K562 (cell line): Measurements from ENCODE around the gene LAT. TPM values are rescaled to one million over a fixed set of nuclear protein-coding genes. Genes with fewer than 3 reads are reported as not detected.

ENCODE experiments used
- GABPB1 ChIP-seq: sonication (generic); formaldehyde crosslinking; IDR thresholded peaks from 2 replicates; pipeline ENCODE4 v1.8.0; 2022; ENCODE audit warnings: mild to moderate bottlenecking, missing genetic modification reagents
- HDAC1 ChIP-seq, 2 experiments: fragments of 450-650 bp; IDR thresholded peaks; 2 replicates each; pipeline ENCODE4 v1.6.1; 2016 to 2017; ENCODE audit warnings: inconsistent platforms in 1 of 2, mild to moderate bottlenecking in 1 of 2, moderate library complexity in 1 of 2
- LARP7 ChIP-seq: fragments of 450-650 bp; IDR thresholded peaks from 2 replicates; pipeline ENCODE4 v1.6.1; 2016
- NRF1 ChIP-seq, 2 experiments: fragments of 450-650 bp; IDR thresholded peaks in 1 of 2; conservative IDR thresholded peaks in 1 of 2; 2 replicates each; pipeline ENCODE4 v1.6.1; 2014; ENCODE audit warnings: mild to moderate bottlenecking in 2 of 2
- POLR2H ChIP-seq: IDR thresholded peaks from 2 replicates; pipeline ENCODE4 v1.6.1; 2016; ENCODE audit warnings: missing genetic modification characterization, low read depth, mild to moderate bottlenecking, control low read depth, missing compliant biosample characterization, moderate library complexity
- RAD21 ChIP-seq, 2 experiments: fragments of 250-450 bp in 1 of 2; fragments of 450-650 bp in 1 of 2; sonication (Bioruptor Pico) in 1 of 2; formaldehyde crosslinking in 1 of 2; IDR thresholded peaks in 1 of 2; conservative IDR thresholded peaks in 1 of 2; 2 replicates each; pipeline versions ENCODE4 v1.4.0 to v1.8.0; 2020 to 2022; ENCODE audit warnings: mild to moderate bottlenecking in 2 of 2, moderate library complexity in 1 of 2
- RBM25 ChIP-seq: fragments of 200-400 bp; formaldehyde crosslinking; IDR thresholded peaks from 2 replicates; pipeline ENCODE4 v1.6.1; 2018; ENCODE audit warnings: low read length, low read depth, moderate library complexity; ENCODE audit not compliant: severe bottlenecking
- RBM39 ChIP-seq: fragments of 200-400 bp; formaldehyde crosslinking; optimal IDR thresholded peaks from 2 replicates; pipeline ENCODE3; 2018; ENCODE audit warnings: low read depth, low read length
- ZNF274 ChIP-seq: IDR thresholded peaks from 2 replicates; pipeline ENCODE4 v1.6.1; 2011; ENCODE audit warnings: low read depth, mild to moderate bottlenecking, low read length, moderate library complexity, borderline replicate concordance
- polyA plus RNA-seq, 8 experiments: library from polyadenylated mRNA; depleted of rRNA in 4 of 8; stranded (reverse) in 5 of 8; unstranded in 3 of 8; fragments of >200 nt; fragmentation: Nextera tagmentation in 2 of 8; fragmentation: Illumina TruSeq in 1 of 8; extraction: Ambion mirVana in 2 of 8; extraction: Trizol in 1 of 8; gene quantifications; 2 replicates each; pipeline versions ENCODE4 v1.2.1 to v1.2.3, GENCODE V29; 2011 to 2014; ENCODE audit warnings: inconsistent platforms in 1 of 8, missing spikeins in 1 of 8
- total RNA-seq, 7 experiments: library from RNA; depleted of rRNA in 6 of 7; stranded (reverse); fragments of >200 nt in 6 of 7; fragmentation: Illumina TruSeq in 2 of 7; extraction: Trizol in 2 of 7; gene quantifications; 2 replicates each; pipeline versions ENCODE4 v1.2.1 to v1.2.3, GENCODE V29; 2011 to 2021; ENCODE audit warnings: low replicate concordance in 1 of 7
- TF ChIP-seq, protein P1 (sequence below), 3 experiments: IDR thresholded peaks in 2 of 3; conservative IDR thresholded peaks in 1 of 3; 2 replicates each; pipeline ENCODE4 v1.5.1; 2011 to 2012; ENCODE audit warnings: low read length in 3 of 3, mild to moderate bottlenecking in 3 of 3, control low read depth in 2 of 3, improper control_type of control experiment in 1 of 3, inconsistent platforms in 1 of 3, low read depth in 1 of 3, mixed read lengths in 1 of 3, moderate library complexity in 1 of 3; ENCODE audit not compliant: insufficient read depth in 2 of 3
- TF ChIP-seq, protein P2 (sequence below), 2 experiments: fragments of 450-650 bp; IDR thresholded peaks; 2 replicates each; pipeline ENCODE4 v1.6.1; 2016; ENCODE audit warnings: mild to moderate bottlenecking in 2 of 2, borderline replicate concordance in 1 of 2, low read depth in 1 of 2, moderate library complexity in 1 of 2
- TF ChIP-seq, protein P3 (sequence below): fragments of 450-650 bp; IDR thresholded peaks from 2 replicates; pipeline ENCODE4 v1.7.1; 2018; ENCODE audit warnings: mild to moderate bottlenecking, low read depth; ENCODE audit not compliant: partially characterized antibody

Gene LAT
- total and polyA plus RNA-seq, 9 of the 15 experiments (the other 6 are each of a cell fraction or from before 2014, with no cell fraction given), result 0.40 to 4.2 (median 1.3) TPM

DNA sequence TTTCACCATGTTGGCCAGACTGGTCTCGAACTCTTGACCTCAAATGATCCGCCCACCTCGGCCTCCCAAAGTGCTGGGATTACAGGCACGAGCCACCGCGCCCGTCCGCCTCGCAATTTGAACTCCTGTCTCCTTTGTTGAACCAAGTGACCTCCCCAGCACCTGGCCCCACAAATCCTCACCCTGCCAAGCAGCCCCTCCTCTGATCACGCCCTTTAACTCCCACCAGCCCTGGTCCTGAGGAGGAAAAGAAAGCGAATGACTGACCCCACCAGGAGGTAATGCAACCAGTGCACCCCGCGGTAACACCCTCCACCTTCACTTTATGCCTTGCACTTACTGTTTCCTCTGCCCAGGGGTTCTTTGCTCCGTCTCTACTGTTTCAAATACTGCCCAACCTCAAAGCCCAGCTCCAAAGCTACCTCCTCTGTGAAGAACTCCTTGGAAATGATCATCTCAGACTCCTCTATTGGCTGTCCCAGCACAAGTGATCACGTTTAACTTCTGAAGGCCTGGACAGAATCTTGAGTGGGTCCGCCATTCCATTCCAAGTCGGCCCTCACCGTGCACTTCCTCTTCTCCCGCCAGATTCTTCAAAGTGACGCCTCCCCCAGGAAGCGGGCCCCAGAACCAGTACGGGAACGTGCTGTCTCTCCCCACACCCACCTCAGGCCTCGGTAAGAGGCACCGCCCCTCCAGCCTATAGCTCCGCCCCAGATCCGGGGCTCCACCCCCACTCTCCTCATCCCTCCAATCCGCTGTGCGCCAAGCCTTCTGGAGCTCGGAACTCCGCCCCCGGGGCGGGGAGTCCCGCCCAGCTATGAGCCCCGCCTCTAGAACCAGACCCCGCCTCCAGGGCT, 48.7 kb upstream of the LAT start (continued):
- TF ChIP-seq, protein P1, sequence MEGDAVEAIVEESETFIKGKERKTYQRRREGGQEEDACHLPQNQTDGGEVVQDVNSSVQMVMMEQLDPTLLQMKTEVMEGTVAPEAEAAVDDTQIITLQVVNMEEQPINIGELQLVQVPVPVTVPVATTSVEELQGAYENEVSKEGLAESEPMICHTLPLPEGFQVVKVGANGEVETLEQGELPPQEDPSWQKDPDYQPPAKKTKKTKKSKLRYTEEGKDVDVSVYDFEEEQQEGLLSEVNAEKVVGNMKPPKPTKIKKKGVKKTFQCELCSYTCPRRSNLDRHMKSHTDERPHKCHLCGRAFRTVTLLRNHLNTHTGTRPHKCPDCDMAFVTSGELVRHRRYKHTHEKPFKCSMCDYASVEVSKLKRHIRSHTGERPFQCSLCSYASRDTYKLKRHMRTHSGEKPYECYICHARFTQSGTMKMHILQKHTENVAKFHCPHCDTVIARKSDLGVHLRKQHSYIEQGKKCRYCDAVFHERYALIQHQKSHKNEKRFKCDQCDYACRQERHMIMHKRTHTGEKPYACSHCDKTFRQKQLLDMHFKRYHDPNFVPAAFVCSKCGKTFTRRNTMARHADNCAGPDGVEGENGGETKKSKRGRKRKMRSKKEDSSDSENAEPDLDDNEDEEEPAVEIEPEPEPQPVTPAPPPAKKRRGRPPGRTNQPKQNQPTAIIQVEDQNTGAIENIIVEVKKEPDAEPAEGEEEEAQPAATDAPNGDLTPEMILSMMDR (IDR thresholded peaks at IDR 0.05 in 2 of 3, conservative IDR thresholded peaks at IDR 0.05 in 1 of 3; ENCODE audit: insufficient read depth in 2 of 3, low read depth in 1 of 3, low read length in 3 of 3), result peak in 1 of 3 experiments; percentile 5; a peak in 1 of 6 replicates
- TF ChIP-seq LARP7 (0 out of 2 replicates have a peak, but pooled peaks have one; percentile 28), POLR2H (tag) (peak; percentile 50; the same call in 1 of the 2 replicates), RBM25 (no peak), RBM39 (no peak), HDAC1 (IDR thresholded peaks at IDR 0.05) (peak in 1 of 2 experiments; percentile 70; a peak in 2 of 4 replicates), ZNF274 (no peak), GABPB1 (CRISPR knock-in tag) (peak; percentile 40; the same call in 1 of the 2 replicates), RAD21 (CRISPR knock-in tag; conservative IDR thresholded peaks at IDR 0.05 in 1 of 2, IDR thresholded peaks at IDR 0.05 in 1 of 2) (peak in 1 of 2 experiments; percentile 28; a peak in 2 of 4 replicates), NRF1 (conservative IDR thresholded peaks at IDR 0.05 in 1 of 2, IDR thresholded peaks at IDR 0.05 in 1 of 2) (peak; percentile 73 to 76)
- TF ChIP-seq, protein P2, sequence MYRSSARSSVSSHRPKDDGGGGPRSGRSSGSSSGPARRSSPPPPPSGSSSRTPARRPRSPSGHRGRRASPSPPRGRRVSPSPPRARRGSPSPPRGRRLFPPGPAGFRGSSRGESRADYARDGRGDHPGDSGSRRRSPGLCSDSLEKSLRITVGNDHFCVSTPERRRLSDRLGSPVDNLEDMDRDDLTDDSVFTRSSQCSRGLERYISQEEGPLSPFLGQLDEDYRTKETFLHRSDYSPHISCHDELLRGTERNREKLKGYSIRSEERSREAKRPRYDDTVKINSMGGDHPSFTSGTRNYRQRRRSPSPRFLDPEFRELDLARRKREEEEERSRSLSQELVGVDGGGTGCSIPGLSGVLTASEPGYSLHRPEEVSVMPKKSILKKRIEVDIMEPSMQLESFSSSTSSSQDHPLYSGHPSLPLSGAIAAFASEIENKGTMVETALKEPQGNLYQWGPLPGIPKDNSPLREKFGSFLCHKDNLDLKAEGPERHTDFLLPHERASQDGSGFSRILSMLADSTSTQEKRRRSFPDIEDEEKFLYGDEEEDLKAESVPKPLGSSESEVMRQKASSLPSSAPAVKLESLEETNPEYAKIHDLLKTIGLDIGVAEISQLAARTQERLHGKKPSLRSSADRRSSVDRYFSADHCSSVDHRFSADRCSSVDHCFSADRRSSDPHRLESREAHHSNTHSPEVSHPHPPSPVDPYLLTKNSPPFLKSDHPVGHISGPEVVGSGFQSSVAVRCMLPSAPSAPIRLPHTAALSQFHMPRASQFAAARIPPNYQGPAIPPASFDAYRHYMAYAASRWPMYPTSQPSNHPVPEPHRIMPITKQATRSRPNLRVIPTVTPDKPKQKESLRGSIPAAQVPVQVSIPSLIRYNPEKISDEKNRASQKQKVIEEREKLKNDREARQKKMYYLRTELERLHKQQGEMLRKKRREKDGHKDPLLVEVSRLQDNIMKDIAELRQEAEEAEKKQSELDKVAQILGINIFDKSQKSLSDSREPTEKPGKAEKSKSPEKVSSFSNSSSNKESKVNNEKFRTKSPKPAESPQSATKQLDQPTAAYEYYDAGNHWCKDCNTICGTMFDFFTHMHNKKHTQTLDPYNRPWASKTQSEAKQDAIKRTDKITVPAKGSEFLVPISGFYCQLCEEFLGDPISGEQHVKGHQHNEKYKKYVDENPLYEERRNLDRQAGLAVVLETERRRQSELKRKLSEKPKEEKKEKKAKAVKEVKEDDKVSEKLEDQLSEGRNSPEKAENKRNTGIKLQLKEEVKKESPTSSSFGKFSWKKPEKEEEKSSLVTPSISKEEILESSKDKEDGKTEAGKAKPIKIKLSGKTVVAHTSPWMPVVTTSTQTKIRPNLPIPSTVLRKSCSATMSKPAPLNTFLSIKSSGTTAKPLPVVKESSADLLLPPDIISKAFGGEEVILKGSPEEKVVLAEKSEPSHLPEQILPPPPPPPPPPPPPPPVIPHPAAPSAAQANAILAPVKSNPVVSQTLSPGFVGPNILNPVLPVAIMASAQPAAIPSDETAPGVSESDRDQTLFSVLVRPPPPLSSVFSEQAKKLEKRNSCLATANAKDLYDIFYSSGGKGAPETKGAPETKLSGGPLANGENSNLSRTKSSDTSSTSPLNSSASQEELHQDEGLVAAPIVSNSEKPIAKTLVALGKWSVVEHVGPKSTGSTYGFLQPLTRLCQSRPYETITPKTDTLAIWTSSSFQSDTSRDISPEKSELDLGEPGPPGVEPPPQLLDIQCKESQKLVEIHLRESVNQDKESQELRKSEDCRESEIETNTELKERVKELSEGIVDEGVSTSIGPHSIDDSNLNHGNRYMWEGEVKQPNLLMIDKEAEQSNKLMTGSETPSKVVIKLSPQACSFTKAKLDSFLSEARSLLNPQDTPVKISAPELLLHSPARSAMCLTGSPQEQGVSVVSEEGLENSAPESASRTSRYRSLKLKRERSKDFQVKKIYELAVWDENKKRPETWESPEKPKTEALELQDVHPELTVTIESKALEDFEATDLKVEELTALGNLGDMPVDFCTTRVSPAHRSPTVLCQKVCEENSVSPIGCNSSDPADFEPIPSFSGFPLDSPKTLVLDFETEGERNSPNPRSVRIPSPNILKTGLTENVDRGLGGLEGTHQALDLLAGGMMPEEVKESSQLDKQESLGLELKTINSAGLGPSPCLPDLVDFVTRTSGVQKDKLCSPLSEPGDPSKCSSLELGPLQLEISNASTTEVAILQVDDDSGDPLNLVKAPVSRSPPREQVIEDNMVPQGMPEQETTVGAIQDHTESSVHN (IDR thresholded peaks at IDR 0.05; ENCODE audit: borderline replicate concordance in 1 of 2, low read depth in 1 of 2), result no peak
- TF ChIP-seq, protein P3, sequence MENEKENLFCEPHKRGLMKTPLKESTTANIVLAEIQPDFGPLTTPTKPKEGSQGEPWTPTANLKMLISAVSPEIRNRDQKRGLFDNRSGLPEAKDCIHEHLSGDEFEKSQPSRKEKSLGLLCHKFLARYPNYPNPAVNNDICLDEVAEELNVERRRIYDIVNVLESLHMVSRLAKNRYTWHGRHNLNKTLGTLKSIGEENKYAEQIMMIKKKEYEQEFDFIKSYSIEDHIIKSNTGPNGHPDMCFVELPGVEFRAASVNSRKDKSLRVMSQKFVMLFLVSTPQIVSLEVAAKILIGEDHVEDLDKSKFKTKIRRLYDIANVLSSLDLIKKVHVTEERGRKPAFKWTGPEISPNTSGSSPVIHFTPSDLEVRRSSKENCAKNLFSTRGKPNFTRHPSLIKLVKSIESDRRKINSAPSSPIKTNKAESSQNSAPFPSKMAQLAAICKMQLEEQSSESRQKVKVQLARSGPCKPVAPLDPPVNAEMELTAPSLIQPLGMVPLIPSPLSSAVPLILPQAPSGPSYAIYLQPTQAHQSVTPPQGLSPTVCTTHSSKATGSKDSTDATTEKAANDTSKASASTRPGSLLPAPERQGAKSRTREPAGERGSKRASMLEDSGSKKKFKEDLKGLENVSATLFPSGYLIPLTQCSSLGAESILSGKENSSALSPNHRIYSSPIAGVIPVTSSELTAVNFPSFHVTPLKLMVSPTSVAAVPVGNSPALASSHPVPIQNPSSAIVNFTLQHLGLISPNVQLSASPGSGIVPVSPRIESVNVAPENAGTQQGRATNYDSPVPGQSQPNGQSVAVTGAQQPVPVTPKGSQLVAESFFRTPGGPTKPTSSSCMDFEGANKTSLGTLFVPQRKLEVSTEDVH, result peak; percentile 89
